ENCODE measurements around the gene NACC2. TPM values are rescaled to one million over a fixed set of nuclear protein-coding genes. Genes with fewer than 3 reads are reported as not detected.

The NACC2 gene
- total and polyA plus RNA-seq, 2 experiments from 2014 or later = 3.8 to 20.8 TPM

GRCh38 chr9:135978642-135979546 is 116.2 kb downstream of the NACC2 start:
- Mint-ChIP-seq H3K4me3 (no peak overlapping the region), H3K27ac (no peak overlapping the region), H3K27me3 (ENCODE audit: insufficient read depth, low read depth, poor library complexity) (peaks cover 5% of the 10 kb centered on the region), H3K9me3 (no peaks in the 10 kb centered on the region), H3K36me3 (ENCODE audit: low read depth) (no peaks in the 10 kb centered on the region), H3K4me1 (peaks cover 5% of the 10 kb centered on the region; the same call in 2 of the 3 replicates)
- TF ChIP-seq ZNF462 (CRISPR knock-in tag; IDR thresholded peaks at IDR 0.05) (no peak), CTCF (conservative IDR thresholded peaks at IDR 0.05; ENCODE audit: low read depth in 2 of 2) (no peak)
- DNase-seq (ENCODE audit: low spot score) = no peak
- no peaks in the 10 kb centered on the region for H3F3A ChIP-seq (replicated peaks; ENCODE audit: low read depth)
- no peak overlapping the region for H3K4me3 ChIP-seq
- H2AFZ ChIP-seq = no peak overlapping the region
- no peaks in the 10 kb centered on the region for H3K36me3 ChIP-seq (ENCODE audit: insufficient read depth)
- H3K4me2 ChIP-seq = no peak overlapping the region
- ATAC-seq = no peak
- H3K4me1 ChIP-seq (ENCODE audit: insufficient read depth) = no peaks in the 10 kb centered on the region
- H3K9me2 ChIP-seq (ENCODE audit: insufficient read depth) = no peaks in the 10 kb centered on the region
- H3K27me3 ChIP-seq (ENCODE audit: insufficient read depth) = no peaks in the 10 kb centered on the region
- no peaks in the 10 kb centered on the region for H4K20me1 ChIP-seq (replicated peaks; ENCODE audit: insufficient read depth)
- no peak overlapping the region for H3K27ac ChIP-seq (ENCODE audit: low read depth)
- no peaks in the 10 kb centered on the region for H3K79me2 ChIP-seq (replicated peaks; ENCODE audit: insufficient read depth)
